ENCODE measurements around the gene CCDC40.

Gene CCDC40

DNA sequence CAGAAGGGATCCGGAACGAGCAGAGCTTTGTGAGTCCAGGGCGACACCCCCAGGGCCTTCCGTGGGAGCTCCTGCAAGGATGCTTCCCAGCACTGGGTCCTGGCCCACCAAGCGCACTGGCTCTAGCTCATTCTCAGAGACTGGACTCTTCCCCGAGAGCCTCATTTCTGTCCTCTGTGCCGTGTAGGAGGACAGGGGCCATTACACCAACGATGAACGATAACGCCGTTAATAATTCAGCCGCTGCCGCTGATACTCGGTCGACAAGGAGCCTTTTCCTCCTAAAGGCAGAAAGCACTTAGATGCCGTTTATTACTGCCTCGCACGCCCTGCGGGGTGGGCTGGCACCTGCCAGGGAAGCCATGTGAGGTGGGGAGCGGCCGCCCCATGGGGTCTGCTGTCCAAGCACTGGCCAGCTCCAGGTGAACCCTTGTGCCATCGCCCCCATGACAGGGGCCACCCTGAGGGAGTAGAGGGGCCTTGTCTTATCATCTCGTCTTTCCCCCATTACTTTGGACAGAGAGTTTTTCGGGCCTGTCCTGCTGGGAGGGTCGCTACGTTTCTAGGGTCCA, 34.3 kb upstream of the CCDC40 start:
- no peak for FAIRE-seq

DNA sequence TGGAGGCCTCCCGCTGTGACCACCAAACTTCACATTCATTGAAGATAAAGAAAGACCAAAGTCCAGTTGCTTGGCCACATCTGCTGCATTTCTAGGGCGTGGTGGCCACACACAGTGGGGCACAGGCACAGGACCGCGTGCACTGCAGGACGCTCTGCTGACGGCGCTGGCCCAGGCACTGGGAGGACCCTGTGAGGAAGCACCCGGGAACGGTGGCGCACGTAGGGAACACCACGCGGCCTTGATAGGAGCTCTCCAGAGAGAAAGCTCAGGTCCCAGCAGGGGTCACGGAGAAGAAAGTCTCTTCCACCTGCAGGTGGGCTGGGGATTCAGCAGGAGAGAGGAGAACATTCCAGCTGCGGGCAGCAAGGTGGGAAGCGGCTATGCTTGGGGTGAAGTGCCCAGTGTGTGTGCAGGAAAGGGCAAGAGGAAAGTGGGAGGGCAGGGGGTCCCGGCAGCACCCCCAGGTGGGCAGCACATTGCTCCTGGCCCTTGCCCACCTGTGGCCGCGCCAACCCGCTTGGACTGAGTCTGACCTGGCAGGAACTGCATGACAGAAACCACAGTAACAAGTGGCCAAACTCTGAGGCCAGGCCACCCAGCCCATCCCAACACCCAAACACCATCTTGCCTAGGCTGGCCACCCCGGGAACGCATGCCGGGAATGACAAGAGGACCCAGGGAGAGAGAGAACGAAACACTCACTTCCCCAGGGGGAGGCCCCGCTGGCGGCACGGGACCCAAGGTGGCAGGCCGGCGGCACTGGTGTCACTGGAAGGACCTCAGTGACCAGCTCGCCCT, 33.6 kb upstream of the CCDC40 start:
- FAIRE-seq = no peak

DNA sequence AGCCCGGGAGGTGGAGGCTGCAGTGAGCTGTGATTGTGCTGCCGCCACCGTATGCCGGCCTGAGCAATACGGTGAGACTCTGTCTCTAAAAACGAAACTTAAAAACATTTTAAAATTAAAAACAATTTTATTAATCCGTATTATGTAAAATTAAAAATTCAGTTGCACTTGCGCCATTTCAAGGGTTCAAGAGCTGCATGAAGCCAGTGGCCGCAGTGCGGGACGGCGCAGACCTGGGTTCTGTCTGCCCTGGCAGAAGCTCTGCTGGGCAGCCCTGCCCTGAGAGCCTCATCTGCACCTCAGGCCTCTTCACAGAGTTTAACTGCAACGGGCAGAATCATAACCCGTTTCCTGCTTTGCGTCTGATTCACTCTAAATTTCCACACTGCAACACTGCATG, 32.5 kb upstream of the CCDC40 start:
- FAIRE-seq = no peak

DNA sequence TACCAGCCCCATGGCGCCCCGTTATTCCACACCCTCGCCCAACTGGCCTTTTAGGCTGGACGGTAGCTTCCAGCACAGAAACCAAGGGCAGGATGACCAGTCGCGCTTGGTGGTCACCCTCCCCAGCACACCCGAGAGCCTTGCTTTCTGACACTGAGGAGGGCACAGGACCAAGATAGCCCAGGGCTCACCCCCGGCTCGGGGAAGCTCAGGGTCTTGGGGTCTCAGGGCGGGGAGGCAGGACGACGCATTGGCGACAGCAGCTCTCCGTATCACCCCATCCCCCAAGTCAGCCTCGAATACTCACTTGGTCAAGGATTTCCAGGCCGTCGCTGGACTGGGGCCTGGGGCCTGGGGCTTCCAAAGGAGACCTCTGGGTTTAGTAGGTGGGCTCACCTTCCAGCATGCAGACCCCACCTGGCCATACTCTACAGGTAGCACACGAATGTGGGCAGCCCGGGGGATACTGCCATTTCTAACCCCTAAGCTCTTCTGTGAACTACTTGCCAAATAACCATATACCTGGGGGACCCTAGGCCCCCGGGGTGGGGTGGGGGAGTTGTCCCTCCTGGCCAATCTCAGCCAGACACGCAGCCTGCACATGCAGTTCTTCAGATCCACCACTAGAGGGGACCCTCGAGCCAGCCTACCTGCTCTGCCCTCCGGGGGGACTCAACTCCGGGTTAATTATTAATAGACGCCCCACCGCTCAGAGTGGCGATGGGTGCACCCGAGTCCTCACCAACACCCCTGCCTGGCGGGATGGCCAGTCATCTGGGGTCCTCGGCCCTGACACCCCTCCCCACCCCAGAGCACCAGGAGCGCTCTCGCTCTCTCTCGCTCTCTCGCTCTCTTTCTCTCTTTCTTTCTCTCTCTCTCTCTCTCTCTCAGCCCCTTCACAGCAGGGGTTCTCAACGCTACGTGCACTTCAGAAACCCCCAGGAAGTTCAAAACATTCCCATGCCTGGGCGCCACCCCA, 30.8 kb upstream of the CCDC40 start:
- no peak for FAIRE-seq

DNA sequence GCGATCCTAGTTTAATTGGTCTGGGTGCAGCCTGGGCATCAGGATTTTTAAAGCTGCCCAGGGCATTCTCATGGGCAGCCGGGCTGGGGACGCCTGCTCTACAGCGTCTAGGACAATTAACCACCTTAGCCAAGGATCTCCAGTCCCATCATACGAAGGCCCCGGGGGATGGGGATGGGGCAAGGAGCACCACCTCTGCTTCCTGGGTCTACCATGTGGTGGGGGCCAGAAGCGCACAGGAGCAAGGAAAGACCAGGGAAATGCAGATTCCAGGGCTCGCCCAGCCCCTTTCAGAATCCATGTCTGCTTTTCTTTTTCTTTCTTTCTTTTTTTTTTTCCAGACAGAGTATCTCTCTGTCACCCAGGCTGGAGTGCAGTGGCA, 30.1 kb upstream of the CCDC40 start:
- no peak for FAIRE-seq

DNA sequence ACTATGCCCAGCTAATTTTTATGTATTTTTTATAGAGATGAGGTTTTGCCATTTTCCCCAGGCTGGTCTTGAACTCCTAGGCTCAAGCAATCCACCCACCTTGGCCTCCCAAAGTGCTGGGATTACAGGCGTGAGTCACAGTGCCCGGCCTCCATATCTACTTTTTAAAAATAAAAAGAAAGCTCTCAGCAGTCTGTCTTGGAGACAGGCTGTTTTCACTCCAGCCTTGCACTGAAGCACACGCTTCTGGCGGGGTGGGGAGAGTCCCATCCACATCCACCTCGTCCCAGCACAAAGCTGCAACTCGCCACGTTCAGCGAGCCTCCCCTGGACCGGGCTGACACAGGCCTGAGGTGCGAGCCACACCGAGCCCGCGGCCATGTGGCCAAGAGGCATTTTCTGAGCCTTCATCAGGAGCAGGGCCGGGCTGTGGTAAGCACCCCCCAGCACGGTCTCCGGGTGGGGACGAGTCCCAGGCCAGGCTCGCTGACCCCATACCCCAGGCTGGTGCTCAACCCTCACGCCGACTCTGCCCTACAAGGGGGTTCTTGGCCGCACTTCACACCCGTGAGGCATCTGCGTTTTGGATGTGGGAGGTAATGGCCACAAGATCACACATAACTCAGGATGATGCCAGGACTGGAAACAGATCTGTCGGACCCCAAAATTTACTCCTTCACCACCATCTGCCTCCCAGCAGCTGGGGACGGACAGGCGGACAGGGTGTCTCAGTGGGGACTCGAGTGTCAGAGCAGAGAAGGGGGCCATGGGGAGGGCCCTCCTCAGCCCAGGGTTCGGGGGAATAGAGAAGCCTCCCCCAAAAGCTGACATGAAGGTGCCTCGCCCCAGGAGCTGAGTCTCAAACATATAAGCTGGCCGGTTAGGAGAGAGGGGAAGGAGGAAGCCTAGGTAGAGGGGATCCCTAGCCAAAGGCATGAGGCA, 29.4 kb upstream of the CCDC40 start:
- no peak for FAIRE-seq

DNA sequence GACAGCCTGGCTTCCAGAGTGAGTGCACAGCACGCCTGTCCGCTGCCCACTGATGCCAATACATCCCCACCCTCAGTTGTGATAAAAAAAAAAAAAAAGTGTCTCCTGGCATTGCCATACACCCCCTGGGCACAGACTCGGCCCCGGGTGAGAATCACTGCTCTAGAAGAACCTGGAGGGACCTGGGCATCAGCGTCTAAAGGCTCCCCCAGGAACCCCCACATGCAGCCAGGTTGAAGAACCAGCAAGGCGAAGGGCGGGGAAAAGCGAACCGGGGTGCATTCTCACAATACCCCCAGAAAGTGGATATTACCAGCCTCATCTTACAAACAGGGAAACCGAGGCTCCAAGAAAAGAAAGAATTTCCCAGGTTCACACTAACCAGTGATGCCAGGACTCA, 28.5 kb upstream of the CCDC40 start:
- no peak for FAIRE-seq

DNA sequence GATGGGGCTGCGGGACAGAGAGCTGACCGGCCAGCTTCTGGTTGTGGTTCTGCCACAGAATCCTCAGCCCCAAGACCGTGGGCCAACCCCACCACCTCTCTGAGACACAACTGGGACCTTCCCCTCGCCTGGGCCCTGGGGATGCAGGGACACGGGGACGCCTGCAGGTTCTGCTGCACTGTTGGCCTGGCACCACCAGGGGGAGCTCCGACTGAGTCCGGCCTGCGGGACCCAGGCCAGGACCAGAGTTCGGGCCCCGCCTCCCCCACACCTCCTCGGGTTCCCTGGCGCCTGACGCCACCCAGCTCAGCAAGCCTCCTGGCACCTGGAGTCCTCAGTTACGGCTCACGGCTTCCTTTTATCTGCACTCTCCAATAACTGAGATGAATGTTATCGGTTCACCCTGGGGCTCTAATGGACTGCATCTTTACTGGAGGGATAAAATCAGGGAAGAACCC, 28.0 kb upstream of the CCDC40 start:
- peak; percentile 23 for FAIRE-seq

DNA sequence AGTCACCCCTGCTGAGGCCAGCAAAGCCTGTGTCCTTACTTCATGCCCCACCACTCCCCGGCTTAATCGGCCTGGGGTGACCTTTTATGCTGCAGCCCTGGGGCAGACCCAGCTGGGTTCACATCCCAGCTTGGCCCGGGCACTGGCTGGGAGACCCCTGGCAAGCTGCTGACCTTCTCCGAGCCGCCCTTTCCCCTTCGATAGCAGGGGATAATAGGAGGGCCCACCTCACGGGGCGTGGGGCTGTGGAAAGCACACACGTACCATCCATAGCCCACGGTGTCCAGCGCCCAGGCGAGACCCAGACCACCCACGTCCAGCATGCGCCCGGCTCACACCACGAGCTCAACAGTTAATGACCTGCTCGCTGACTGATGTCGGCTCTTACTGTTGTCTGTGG, 27.6 kb upstream of the CCDC40 start:
- no peak for FAIRE-seq

DNA sequence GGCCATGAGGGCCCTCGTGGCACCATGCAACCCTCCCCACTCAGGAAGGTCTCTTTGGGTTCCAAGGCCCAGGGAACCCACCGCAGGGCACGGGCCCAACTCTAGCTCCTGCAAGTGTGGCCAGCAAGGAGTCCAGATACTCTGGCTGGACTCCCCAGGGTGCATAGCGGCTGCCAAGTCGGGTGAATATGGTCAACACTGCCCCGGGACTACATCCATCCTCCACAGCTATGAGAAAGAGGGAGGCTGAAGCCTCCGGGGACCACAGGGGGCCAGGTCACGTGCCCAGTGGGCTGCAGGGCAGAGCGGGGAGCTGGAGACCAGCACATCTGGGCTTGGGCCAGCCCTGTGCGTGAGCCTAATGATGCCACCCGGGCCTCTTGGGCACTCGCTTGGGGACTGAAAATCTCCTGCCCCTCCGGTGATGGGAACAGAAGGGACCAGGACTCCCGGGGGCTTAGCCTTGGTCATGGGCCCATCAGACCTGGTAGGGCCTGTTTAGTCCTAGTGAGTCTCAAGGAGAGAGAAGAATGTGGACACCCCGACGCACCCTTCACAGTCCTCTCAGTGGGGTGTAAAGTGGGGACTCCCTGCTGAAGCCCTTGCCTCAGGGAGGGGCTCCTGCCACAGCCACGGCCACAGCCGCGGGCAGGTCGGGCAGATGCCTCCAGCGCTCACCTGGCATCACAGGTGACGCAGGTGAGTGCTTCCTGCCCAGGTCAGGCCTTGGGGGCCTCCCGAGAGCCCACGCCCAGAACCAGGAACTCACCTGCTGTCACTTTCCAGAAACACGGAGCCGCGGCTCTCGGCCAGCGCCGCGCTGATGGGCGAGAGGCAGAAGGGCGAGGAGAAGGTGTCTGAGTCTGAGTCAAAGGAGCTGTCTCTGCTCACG, 26.8 kb upstream of the CCDC40 start:
- no peak for FAIRE-seq

DNA sequence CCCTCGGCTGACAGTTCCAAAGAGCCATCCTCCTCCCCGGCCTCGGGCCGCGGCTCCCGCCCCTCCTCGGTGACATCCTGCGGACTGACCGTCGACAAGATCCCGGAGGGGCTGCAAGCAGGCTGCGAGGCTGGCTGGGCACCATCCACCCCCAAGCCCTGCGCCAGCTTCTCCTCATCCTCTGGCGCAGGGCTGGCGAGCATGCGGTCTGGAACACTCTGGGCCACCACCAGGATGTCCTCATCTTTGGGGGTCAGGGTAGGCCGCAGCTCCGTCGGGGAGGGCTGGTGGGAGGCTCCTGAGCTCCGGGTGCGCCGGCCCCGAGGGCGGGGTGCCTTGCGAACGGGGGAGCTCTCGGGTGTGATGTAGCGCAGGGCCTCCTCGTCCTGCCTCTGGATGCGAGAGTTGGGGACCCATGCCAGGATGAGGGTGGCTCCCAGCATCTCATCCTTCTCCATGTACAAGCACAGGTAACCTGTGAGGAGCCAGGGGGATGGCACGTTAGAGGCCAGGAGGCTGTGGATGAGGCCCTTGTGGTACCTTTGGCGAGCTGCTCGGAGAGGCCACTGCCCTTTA, 26.1 kb upstream of the CCDC40 start:
- no peak for FAIRE-seq

DNA sequence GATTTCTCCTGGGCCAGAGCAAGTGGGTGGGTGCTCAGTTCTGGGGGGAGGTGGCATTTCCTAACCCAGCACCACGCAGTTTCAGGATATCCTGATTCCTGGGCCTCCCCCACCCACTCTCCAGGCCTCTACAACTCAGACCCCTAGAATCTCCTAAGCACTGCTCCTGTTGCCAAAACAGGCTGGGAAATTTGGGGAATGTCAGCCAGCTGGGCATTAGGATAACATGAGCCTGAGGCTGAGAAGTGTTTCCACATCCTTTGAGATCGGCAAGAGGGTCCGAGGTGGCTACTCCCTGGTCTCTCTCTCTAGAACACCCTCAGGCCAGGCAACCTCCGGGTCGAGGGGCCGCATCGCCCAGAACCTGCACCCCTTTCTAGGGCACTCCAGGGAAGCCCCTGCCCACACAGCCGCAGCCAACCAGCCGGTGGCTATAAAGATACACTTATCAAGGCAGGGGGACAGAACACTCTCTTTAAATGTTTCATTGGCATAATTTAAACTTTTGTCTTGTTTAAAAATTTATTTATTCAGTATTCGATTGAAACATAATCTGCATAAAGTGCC, 24.4 kb upstream of the CCDC40 start:
- FAIRE-seq = no peak

DNA sequence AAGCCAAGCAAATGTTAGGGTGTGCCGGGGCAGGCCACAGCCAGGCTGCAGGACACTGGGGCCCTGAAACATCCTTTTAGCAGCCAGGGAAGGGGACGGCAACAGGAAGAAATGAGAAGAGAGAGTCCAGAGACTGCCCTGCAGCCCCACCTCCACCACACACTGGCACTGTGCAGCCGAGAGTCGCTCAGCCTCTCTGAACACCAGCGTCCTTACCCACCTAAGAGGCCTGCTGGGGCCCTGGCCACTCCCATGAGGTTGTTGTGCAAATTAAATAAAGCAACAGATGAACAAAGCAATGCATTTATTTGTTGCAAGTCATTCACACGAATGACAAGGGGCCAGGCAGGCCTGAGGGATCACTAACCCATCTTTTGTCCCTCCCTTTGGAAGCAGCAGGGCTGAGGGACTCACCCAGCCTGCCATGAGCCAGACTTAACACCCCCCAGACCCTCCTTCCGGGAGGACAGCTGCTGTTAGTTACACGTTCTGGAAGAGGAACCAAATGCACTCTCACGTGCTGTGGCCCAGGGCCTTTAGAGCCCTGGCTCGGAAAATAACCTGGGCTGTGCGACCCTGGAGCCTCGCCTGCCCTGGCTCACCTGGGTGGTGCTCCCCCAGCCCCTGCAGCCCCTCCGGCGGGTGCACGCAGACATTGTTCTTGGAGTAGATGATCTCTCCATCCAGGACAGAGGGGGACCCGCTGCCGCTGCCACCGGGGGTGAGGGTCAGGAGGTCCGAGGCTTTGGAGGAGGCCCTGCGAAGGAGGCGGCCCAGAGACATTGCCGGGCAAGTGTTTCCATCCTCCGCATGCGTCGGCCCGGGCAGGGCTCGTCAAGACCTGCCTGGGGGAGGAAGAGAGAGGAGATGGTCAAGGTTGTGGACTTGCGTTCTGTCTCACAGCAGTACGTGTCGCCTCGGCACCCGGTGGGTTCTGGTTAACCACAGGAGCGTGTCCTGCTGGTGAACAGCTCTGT, 23.4 kb upstream of the CCDC40 start:
- FAIRE-seq = no peak

DNA sequence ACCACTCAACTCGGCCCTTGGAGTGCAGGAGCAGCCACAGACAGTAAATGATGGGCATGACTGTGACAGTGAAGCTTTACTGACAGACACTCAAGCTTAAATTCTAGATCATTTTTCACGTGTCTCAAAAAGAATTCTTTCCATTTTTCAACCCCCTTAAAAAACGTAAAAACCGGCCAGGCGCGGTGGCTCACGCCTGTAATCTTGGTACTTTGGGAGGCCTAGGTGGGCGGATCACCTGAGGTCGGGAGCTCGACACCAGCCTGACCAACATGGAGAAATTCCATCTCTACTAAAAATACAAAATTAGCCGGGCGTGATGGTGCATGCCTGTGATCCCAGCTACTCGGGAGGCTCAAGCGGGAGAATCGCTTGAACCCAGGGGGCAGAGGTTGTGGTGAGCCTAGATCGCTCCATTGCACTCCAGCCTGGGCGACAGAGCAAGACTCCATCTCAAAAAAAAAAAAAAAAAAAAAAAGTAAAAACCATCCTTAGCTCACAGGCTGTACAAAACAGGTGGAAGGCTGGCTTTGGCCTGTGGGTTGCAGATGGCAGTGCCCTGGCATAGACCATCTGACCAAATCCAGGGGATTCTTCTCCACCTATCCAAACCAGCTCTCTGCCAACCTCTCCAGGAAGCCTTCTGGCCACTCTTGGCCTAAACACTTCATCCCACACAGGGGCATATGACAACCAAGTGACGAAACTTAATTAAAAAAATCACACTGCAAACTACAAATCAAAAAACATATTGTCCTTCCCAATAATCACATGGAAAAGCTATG, 19.0 kb upstream of the CCDC40 start:
- FAIRE-seq = no peak

DNA sequence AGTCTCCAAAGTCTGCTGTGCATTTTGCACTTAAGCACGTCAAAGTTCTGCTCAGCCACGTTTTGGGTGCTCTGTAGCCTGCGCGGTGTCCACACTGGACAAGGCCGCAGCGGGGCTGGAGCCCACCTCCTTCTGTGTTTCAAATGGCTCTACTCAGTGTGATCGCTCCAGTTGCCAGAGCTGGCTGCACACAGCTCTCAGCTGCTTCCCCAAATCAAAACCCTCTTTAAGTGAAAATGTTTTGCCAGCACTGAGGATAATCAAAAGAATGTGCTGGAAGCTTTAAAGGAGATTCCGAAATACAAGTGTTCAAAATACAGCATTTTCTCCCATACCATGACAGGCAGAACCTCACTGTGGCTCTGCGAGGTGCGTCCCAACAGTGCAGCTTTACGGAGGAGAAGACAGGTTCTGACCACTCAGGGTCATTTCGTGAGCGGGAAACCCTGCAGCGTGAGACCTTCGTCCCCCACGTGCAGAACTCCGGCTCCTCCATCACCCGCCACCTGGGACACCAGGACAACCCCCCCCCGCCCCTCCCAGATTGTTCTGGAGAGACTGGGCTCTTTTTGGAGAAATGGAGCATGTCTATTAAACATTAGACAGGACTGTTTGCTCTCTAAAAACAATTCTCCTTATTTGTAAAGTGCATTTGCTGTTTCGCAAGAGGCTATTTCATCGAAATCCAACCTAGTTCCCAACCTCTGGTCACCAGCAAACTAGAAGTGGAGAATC, 17.4 kb upstream of the CCDC40 start:
- FAIRE-seq = no peak

DNA sequence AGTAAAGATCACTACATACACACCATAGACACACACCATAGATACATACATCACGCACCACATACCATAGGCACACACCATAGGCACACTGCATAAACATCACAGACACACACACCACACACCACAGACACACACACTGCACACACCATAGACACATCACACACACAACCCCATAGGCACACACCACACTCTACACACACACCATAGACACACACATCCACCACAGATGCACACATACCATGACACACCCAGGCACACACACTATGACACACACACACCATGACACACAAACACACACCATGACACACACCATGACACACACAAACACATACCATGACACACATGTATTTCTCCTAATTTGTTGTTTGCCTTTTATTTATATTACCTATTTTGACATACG, 14.8 kb upstream of the CCDC40 start:
- no peak for FAIRE-seq

DNA sequence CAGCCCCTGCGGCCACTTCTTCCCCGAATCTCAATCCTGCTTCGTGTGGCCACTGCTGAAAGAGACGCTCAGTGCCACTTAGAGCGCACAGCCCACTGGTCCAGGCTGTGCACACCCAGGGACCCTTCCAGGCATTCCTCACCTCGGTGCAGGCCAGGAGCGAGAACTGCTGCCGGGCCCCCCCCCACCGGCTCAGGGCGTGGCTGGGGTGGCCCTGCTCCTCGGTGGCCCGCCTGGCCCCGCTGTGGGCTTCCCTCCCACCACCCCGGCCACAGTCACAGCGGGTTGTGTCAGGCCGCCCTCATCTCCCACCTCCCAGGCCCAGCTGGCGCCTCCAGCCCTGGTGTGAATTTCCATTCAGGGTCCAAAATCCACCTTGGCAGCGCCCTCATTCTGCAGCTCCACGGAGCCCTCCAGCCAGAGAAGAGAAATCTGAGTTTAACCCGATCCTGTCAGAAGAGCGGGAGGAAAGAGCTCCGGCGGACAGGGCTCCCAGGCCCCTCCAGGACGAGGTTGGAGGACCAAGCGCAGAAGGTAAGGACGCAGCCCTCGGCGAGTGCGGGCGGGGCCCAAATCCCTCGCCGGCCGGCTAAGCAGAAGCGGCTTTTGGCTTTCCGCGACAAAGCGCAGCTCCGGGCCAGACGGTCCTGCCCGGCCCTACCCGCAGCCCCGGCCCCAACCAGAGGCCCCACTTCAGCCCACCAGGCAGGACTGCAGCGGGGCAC, 12.8 kb upstream of the CCDC40 start:
- FAIRE-seq = no peak
